ENCODE data around the gene FNIP2.
"Not testable (repeated sequence)": the region's sequence is repeated elsewhere in the genome, so short reads cannot be mapped to it uniquely, and the experiment has no call there.

The FNIP2 gene

GRCh38 chr4:158826057-158826456 is 57.2 kb downstream of the FNIP2 start:
- Histone ChIP-seq H3K4me3 (no peak overlapping the region), H3K27ac (peak overlapping the region in 2 of 21 experiments; percentile 61 to 76)

- H3K4me3 ChIP-seq: no peak overlapping the region
- H3K27ac ChIP-seq: peak overlapping the region in 5 of 21 experiments; percentile 11 to 42 (median 16)
Observed at GRCh38 chr4:158826882-158827281, 58.1 kb downstream of the FNIP2 start.

- H3K4me3 ChIP-seq: no peak overlapping the region
Observed at GRCh38 chr4:158827543-158827981, 58.7 kb downstream of the FNIP2 start.

GRCh38 chr4:158828151-158828550 is 59.3 kb downstream of the FNIP2 start:
- not testable (repeated sequence) for H3K4me3 ChIP-seq, H3K27ac ChIP-seq

More at GRCh38 chr4:158827543-158827981, 58.7 kb downstream of the FNIP2 start:
- peak overlapping the region in 4 of 21 experiments; percentile 11 to 42 (median 18) for H3K27ac ChIP-seq

- no peak overlapping the region for H3K27ac ChIP-seq
Observed at GRCh38 chr4:158829254-158829653, 60.4 kb downstream of the FNIP2 start.

GRCh38 chr4:158833602-158834001 is 64.8 kb downstream of the FNIP2 start:
- H3K27ac ChIP-seq: no peak overlapping the region
- H3K4me3 ChIP-seq: no peak overlapping the region

More at GRCh38 chr4:158829254-158829653, 60.4 kb downstream of the FNIP2 start:
- no peak overlapping the region for H3K4me3 ChIP-seq

GRCh38 chr4:158835226-158836001 is 66.6 kb downstream of the FNIP2 start:
- no peak overlapping the region for H3K27ac ChIP-seq
- no peak overlapping the region for H3K4me3 ChIP-seq

- H3K27ac ChIP-seq: no peak overlapping the region
Observed at GRCh38 chr4:158836002-158836369, 67.2 kb downstream of the FNIP2 start.

GRCh38 chr4:158836828-158837449 is 68.1 kb downstream of the FNIP2 start:
- H3K4me3 ChIP-seq: no peak overlapping the region
- H3K27ac ChIP-seq: no peak overlapping the region

More at GRCh38 chr4:158836002-158836369, 67.2 kb downstream of the FNIP2 start:
- H3K4me3 ChIP-seq: no peak overlapping the region

- Histone ChIP-seq H3K4me3 (no peak overlapping the region), H3K27ac (no peak overlapping the region)
Observed at GRCh38 chr4:158837527-158838141, 68.8 kb downstream of the FNIP2 start.

- Histone ChIP-seq H3K27ac (no peak overlapping the region), H3K4me3 (no peak overlapping the region)
Observed at GRCh38 chr4:158840131-158840530, 71.3 kb downstream of the FNIP2 start.

GRCh38 chr4:158841540-158841939 is 72.7 kb downstream of the FNIP2 start:
- Histone ChIP-seq H3K4me3 (no peak overlapping the region), H3K27ac (no peak overlapping the region)

GRCh38 chr4:158845311-158846041 is 76.7 kb downstream of the FNIP2 start:
- H3K27ac ChIP-seq: no peak overlapping the region

GRCh38 chr4:158847535-158847934 is 78.7 kb downstream of the FNIP2 start:
- Histone ChIP-seq H3K4me3 (no peak overlapping the region), H3K27ac (no peak overlapping the region)

More at GRCh38 chr4:158845311-158846041, 76.7 kb downstream of the FNIP2 start:
- H3K4me3 ChIP-seq: no peak overlapping the region

- Histone ChIP-seq H3K27ac (no peak overlapping the region), H3K4me3 (no peak overlapping the region)
Observed at GRCh38 chr4:158849681-158850080, 80.9 kb downstream of the FNIP2 start.

GRCh38 chr4:158850371-158850770 is 81.5 kb downstream of the FNIP2 start:
- Histone ChIP-seq H3K4me3 (no peak overlapping the region), H3K27ac (peak overlapping the region in 2 of 21 experiments; percentile 6 to 16)

- Histone ChIP-seq H3K4me3 (no peak overlapping the region), H3K27ac (peak overlapping the region in 3 of 21 experiments; percentile 6 to 35 (median 19))
Observed at GRCh38 chr4:158850800-158851644, 82.2 kb downstream of the FNIP2 start.

- no peak overlapping the region for H3K27ac ChIP-seq
- no peak overlapping the region for H3K4me3 ChIP-seq
Observed at GRCh38 chr4:158854236-158854635, 85.4 kb downstream of the FNIP2 start.

- H3K27ac ChIP-seq: no peak overlapping the region
- H3K4me3 ChIP-seq: no peak overlapping the region
Observed at GRCh38 chr4:158856852-158857251, 88.0 kb downstream of the FNIP2 start.

All from skin epidermis (tissue), 12 donors.